IPS-NIHi11 (cell line): ENCODE results near the gene ACSS1.
A peak's percentile ranks its signal among the peaks of the same experiment; 100 is the strongest.

Experiments
- DNase-seq: peaks from one replicate; pipeline ENCODE4 v3.0.0; 2012; ENCODE audit warnings: mixed read lengths, low spot score

The ACSS1 gene

DNA sequence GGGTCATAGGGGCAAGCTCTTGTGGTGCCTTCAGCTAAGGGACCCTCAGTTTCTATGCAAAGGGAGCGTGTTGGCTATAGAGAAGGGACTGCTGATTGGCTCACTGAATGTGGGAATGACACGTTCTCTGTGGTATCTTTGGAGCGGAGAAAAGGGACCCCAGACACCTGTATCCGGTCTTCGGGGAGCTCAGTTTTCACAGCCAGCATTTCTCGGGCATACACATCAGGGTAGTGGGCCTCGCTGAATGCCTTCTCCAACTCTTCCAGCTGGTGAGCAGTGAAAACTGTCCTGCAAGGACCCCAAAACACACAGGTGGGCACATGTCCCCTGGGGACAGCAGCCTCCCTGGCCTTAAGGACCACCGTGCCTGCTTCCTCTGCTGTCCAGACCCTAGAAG lies 20.7 kb upstream of the ACSS1 start:
- DNase-seq: no peak

DNA sequence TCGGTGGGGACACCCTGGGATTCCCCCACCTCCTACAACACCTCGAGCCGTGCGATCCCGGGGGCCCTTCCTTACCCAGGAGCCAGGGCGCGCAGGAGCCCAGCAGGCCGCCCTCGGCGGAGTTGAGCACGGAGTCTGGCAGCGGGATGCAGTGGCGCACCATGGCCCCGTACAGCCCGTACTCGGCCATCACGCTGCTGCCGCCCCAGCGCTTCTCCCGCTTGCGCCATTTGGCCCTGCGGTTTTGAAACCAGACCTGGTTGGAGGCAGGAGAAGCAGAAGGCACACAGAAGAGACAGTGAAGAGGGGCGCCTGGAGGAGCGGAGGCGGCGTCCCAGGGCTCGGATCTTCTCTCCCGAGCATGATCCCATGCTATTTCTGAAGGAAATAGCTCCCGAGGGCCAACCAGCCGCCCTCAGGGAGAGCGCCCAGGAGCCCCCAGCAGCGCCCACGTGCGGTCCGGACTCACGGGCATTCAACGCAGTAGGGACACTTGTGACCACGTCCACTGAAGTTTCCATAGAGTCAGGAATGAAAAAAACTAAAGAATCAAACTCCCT lies 19.8 kb upstream of the ACSS1 start:
- peak; percentile 36 for DNase-seq

DNA sequence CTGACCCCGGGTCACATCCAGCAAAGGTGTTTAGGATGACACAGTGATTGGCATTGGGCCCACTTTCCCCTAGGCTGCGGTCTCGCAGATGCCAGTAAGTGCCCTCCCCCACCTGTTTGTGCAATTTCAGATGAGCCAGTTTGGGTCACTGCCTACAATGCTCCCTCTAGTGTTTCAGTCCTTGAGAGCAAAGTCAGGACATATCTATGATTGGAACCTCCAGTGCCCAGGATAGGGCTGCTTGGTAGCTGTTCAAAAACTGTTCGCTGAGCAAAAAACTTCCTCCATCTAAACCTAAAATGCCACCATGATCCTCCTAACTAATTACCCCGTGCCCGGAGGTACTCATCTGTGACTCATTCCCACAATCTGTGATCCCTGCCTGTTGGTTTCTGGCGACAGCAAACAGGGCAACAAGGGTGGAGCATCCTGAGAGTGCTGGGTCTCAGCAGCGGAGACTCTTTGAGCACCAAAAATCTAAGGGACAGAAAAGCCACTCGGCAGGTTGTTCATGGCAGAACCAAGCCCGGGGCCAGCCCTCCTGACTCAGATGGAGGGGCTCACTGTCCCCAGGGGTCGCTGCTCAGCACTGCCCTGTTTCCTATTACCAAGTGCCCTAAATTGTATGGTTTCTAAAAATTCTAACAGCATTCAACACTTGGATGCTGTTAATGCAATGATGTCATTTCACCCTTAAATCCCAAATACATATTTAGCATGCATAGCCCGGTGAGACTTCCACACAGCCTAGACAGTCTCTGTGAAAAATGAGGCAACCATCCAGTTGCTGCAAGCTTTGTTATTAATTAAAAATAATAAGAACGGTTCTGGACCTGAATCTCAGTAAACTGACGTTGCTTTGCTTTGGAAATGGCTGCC lies 19.0 kb upstream of the ACSS1 start:
- DNase-seq: peak; percentile 43

GRCh38 chr20:25076201-25076600 lies 18.3 kb upstream of the ACSS1 start:
- DNase-seq: no peak

DNA sequence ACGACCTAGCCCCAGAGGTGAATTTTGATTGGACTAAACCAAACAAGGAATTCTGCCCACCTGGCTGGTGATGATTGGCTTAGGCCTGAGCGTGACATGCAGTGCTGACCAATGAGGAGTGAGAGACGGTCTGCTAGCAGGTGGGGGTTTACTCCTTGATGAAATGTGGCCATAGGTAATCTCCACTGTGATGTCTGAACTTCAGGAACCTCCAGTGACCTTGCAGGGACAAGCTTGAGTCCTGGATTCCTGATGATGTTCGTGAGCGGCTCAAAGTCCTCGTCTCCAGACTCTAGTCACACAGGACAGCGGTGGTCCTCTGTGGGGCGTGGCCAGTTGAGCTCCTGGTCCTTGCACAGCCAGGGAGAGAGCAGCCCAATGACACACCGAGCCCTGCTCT lies 15.6 kb upstream of the ACSS1 start:
- no peak for DNase-seq

DNA sequence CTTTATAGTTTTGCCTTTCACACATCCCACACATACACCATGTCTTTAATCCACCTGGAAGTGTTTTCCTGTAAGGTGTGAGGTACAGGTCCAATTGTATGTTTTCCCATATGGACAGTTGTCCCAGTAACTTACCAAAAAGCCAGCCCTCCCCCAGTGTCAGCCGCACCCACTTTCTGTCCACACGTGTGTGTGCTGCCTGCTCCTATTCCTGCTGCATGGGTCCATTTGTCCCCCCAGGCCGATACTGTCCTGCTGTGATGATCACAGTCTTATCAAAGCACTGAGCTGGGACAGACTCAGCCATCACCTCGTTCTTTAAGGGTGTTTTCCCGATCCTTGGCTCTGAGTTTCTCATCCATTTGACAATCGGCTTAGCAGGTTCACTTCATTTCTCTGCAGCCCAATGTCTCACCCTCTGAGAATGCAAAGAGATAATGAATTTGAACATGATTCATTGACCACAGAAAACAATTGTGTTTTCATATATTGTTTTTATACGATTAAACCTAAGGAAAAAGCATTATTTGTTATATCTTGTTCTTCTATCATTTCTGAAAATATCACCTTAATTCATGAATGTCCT lies 14.4 kb upstream of the ACSS1 start:
- no peak for DNase-seq

DNA sequence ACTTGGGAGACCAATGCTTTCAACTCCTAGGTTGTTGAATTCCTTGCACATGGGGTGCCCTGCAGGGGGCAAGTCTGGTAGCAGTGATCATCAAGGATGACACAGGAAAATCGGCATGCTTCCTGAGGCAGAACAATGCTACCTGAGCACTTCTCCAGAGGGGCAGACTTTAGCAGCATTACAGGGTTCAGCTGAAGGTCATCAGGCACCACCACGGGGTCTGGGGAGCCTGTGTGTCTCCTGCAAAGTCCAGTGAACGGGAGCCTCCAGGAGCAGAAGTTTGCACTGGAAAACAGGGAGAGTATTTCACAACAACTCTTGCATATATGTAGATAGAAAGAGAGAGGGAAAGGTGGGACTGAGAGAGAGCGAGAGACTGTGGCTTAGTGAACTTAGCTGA lies 13.8 kb upstream of the ACSS1 start:
- peak; percentile 31 for DNase-seq

DNA sequence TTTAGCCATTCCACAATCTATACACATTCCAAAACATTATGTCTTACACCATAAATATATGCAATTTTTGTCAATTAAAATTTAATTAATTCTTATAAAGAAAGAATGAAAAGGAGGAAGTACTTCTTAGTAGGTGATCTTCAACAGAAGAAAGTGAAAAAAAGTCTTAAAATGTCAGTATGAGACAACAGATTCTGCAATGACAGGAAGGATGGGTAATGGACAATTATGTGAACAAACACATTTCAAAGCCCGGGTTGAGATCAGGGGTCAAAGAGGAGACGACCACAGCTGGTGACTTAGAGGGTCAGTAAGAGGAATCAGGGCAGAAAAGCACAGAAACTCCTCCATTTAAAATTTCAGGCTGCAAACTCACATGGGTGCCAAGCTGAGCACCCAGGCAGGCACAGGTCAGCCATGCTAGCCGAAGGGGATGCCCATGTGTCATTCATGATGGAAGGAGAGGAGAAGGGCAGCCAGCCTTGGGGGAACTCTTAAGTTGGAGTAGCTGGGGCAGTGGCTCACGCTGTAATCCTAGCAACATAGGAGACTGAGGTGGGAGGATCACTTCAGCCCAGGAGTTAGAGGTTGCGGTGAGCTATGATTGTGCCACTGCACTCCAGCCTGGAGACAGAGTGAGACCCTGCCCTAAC lies 13.0 kb upstream of the ACSS1 start:
- no peak for DNase-seq

DNA sequence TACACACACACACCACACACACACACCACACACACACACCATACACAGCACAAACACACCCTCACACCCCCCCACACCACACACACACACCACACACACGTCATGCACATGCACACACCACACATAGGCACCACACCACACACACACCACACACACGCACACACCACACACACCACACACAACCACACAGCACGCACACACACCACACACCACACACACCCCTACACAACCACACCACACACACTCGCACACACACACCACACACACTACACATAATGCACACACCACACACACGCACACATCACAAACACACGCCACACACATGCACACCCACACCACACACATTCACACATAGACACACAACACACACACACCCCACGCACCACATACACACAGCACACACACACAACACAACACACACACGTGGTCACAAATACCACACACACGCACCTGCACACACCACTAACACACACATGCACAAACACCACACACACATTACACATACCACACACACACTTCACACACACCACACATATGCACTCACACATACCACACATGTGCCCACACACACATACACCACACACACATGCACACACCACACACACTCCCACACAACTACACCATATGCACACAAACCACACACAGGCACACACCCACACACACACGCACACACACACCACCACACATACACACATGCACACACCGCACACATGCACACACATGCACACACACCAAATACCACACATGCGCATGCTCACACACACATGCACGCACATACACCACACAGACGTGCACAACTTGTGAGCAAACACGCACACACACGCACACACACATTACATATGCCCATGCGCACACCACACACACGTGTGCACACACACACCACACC lies 9.4 kb upstream of the ACSS1 start:
- DNase-seq: no peak

- no peak for DNase-seq
Observed at GRCh38 chr20:25066386-25066785, 8.4 kb upstream of the ACSS1 start.

- peak; percentile 51 for DNase-seq
Observed at GRCh38 chr20:25065625-25066338, 7.8 kb upstream of the ACSS1 start.

- DNase-seq: no peak
Observed at GRCh38 chr20:25065072-25065624, 7.2 kb upstream of the ACSS1 start.

DNA sequence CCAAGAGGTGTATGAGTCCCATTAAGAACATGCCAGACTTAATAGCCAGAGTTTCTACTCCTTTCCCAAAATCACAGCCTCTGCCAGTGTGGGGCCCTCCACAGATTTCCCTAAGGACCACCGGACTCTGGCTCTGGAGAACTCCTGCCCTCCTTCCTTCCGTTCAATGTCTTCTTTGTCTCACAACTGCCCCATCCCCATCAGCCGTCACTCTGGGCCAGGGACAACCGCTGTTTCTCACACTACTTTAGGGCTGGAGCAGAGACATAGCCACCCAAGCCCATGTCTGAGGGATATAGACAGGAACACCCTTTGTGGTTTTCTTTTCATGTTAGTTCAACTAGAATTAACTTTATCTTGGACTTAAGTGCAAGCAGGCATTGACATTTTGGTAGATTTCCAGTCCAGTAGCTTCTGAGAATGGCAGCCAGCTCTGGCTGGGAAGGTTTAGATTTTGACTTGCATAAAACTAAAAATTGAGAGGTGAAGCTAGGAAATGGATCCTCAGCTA lies 6.7 kb upstream of the ACSS1 start:
- DNase-seq: no peak

DNA sequence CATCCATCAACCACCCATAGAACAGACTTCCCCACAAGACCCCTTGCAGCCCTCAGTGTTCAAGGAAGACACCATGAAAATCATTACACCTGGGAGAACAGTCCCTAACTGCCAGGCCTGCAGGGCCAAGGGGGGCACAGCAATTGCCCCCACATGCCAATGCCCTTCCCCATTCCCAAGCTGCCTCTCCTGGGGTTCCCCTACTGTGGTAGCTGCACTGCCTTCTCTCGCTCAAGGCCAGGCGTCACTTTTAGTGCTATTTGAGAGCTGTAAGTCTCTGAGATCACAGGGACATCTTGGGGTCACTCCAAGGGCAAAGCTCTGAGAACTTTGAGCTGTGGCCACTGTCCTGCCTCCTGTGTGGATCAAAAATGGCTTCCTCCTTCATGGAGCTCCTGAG lies 6.0 kb upstream of the ACSS1 start:
- DNase-seq: no peak

- DNase-seq: no peak
Observed at GRCh38 chr20:25063546-25063945, 5.6 kb upstream of the ACSS1 start.

DNA sequence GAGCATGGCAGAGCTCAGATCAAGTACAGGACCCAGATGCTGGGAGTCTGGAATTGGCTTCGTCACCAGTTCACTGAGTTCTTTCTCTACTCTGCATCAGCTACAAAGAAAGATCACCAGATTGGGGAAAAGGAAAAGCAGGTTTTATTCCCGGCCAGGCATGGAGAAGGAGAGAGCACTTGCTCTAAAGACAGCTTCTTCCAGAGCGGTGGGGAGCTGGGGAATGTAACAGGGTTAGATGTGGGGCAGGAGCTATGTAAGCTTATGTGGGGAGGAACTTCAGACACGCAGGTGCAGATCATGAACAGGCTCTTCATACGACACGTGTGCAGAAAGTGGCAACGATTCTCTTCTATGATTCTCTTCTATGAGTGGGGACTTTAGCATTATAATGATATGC lies 4.9 kb upstream of the ACSS1 start:
- no peak for DNase-seq

GRCh38 chr20:25061821-25062530 lies 4.0 kb upstream of the ACSS1 start:
- no peak for DNase-seq

- no peak for DNase-seq
Observed at GRCh38 chr20:25061103-25061799, 3.3 kb upstream of the ACSS1 start.

DNA sequence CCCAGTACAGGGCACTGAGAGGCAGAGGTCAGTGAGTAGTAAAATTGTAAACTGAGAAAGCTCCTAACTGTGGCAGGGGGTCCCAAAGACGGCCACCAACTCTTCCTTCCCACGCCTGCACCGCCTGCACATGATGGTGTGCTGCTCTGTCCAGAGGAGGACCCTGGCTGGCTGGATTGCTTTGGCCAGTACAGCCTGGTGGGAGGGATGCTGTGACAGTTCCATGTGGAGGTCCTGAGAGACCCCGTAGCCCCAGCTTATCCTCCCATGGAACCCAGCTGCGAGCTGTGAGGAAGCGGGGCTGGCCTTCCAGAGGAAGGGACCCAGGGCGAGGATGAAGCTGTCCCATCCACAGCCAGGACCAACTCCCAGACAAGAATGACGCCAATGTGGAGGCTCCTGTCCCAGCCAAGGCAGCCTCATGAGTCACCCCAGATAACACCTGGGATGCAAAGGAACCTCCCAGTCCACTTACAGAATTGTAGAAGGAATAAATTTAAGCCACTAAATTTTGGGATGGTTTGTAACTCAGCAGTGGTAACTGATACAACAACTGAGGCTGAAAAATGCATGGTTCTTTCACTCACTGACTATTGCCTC lies 2.0 kb upstream of the ACSS1 start:
- no peak for DNase-seq
